NCI-H524 treated with DMSO at 0.1 percent for 48 hours (cell line): Measurements from ENCODE around the gene ATP6V1A.
"Not testable (repeated sequence)": the region's sequence is repeated elsewhere in the genome, so short reads cannot be mapped to it uniquely, and the experiment has no call there.

ENCODE experiments used
- DNase-seq: peaks from one replicate; lab custom pipeline; 2025; lab: John Stamatoyannopoulos, UW

Gene ATP6V1A

DNA sequence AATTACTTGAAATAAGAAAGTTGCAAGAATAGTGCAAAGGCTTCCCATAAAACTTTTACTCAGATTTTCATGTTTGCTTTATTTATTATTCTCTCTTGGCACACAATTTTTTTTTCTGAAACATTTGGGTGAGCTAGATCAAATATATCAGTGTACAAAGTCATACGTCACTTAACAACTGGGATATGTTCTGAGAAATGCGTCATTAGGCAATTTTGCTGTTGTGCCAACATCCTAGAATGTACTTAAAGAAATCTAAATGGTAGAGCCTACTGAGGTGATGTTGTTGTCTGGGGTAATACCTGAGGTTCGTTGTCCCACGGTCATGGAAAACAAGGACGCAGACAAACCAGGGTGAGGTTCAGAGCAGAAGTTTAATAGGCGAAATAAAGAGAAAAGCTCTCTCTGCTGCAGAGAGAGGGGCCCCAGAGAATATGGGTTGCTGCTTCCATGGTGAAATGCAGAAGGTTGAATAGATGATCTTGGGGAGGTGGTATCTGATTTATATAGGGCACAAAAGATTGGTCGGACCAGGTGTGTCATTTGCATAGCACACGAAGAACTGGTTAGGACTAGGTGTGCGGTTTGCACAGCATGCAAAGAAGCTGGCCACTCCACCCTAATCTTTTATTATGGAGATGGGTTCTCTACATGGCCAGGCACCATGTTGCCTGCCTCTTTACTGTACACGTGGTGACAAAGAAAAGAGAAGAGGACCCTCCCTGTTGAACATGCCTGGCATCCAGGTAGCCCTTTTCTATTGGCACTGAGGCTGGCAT lies 82.9 kb downstream of the ATP6V1A start:
- DNase-seq: no peak

DNA sequence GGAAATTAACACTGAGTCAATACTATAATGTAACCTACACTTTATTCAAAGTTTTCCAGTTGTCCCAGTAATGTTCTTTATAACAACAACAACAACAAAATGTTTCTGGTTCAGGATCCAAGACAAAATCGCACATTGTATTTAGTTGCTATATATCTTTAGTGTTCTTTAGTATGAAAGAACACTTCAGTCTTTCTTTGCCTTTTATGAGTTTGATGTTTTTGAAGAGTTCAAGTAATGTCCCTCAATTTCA lies 84.2 kb downstream of the ATP6V1A start:
- DNase-seq: no peak

DNA sequence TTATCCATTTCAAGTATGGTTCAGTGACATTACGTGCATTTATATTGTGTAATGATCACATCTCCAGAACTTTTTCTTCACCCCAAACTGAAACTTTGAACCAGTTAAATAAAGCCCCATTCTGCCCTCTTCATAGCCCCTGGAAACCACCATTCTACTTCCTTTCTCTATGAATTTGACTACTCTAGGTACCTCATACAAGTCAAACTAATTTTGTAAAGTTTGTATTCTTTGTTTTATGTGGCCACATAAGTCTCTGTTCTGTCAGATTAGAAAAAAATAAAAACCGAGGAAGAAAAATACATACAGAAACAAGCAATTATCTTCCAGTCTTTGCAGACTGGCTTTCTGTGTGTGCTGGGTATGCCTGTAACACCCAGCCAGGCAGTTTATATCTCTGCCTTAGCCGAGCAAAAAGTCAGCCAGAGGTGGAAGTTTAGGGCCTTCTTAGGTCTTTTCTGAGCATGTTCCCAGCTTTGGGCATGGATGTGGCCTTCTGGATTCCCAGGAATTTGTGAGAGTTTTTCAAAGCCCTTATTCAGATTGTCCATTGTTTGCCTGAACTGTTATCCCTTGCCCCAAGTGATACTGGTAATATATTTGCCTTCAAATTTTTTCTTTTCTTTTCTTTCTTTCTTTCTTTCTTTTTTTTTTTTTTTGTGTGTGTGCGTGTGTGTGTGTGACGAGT lies 85.8 kb downstream of the ATP6V1A start:
- DNase-seq: no peak

DNA sequence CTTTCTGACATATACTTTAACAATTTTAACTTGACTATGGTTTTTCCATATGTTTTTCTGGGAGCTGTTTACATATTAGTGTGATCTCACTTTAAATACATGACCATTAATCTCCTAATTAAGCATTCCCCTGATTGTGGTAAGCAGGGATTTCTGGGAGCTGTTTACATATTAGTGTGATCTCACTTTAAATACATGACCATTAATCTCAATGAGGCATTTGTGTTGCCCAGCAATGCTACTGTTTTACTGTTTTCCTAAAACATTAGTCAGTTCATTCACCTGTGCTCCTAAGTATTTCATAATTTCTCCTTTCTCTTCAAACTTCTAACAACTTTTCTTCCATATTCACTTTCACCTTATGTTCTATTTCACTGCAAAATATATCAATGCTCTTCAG lies 88.1 kb downstream of the ATP6V1A start:
- DNase-seq: no peak

DNA sequence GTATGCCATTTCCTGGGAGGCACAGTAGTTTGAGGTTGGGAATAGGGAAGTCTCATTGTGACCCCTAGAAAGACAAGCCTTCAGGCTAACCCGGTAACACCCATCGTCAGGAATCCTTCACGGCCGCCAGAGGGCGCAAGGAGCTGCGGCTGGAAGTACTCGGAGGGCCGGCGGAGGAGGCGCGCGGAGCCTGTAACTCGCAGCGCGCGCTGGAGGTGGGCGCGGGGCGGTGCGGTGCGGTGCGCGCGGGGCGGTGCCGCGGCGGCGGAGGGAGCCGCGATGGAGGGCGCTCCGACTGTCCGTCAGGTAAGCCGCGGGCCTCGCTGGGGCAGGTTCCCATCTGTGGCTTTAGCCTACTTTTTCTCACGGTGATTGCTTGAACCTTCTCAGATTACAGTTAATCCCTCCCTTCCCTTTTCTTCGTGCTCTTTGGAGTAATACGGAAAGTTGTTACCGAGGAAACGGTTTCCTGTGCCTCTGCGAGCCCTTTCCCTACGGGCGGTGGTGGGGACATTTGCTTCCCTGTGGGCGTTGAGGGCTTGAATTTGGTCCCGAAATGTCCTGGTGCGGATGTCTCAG lies 91.9 kb downstream of the ATP6V1A start, which contains the start of gene GRAMD1C:
Gene GRAMD1C, plus strand, starts transcription at position 158 of the 579 bp plus-strand sequence. Its CDS starts 122 bp downstream, at position 280.
- DNase-seq: peak; percentile 92

DNA sequence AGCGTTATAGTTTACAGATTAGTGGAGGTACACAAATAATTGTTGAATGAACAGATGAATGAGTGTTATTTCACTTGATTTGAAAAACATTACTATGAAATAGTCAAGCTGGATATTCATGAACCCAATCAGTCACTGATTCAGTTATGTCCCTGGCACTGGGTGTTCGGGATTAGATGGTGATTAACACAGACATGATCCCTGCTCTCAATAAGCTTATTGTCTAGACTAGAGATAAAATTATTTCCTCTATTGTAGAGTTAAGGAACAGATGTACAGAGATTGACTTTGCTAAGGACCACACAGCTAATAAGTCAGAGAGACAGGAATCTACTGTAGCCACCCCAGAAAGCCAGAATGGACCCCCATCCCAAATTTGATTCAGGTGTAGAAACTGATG lies 92.7 kb downstream of the ATP6V1A start:
- no peak for DNase-seq

DNA sequence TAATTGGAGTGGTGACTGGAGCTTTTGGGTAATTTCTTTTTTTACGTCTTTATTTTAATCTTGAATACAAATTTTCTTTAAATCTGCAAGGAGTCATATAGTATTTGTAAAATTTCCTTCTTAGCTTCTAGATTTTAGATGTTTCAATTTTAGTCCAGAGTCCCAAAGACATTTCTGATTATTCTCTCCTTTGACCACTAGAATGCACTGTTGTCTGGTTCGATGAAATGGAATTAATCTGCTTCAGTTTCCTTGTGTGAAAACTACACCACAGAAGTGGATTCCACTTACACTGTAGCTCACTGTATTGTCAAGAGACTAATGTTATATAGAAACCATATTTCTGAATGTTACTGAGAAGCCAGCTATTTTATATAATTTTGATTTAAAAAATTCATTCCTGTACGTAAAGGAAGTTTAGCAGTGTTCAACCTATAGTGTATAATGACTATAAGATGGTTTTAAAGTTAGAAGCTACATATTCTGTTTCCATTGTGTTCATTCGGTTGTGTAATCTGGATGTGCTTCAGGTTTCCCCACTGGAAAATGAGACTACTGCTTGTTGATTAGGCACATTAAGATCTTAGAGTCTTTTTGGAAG lies 97.9 kb downstream of the ATP6V1A start:
- no peak for DNase-seq

DNA sequence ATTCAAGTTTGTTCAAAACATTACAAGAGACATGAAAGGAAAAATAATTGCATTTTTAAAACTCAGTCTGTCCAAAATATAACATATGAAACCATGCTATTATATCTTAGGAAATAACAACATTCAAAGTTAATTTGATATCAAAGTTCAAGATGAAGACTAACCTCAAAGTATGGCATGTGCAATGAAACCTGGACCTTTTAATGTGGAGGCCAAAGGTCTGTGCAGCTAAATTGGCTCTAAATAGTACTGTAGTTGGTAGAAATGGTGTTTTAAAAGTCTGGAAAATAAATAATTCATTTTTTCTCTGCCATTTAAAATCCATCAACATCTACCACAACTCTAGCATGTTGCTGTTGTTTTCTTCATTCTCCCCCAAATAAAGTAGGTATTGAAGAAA lies 100.4 kb downstream of the ATP6V1A start:
- DNase-seq: no peak

DNA sequence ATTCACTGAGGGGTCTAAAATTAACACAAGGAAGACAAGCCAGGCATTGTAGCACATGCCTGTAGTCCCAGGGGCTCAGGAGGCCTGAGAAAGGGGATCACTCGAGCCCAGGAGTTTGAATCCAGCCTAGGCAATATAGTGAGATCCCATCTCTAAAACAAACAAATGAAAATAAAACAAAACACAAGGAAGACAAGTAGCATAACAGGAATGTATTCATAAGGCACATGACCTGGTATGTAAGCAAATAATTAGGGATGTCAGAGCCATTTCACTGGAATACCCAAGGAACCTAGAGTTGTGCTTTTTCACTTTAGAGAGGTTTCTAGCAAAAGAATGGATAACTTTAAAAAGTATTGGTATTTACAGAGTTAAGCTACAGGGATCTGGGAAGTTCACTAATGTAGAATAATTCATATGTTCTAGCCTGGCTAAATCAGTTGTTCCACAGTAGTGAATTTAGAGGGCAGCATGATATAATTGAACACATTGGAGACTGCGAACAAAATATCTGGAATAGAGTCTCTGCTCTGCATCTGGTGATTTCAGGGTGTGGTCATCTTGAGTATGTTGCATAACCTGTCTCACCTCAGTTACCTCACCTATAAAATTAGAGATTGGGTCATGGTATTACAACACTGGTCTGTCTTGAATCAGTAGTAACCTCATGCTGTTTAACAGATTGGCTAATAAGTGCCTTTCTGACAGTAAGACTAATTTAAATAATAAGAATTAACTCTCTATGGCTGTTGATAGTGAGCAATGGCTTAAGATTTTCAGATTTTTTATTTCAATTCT lies 101.0 kb downstream of the ATP6V1A start:
- DNase-seq: no peak

DNA sequence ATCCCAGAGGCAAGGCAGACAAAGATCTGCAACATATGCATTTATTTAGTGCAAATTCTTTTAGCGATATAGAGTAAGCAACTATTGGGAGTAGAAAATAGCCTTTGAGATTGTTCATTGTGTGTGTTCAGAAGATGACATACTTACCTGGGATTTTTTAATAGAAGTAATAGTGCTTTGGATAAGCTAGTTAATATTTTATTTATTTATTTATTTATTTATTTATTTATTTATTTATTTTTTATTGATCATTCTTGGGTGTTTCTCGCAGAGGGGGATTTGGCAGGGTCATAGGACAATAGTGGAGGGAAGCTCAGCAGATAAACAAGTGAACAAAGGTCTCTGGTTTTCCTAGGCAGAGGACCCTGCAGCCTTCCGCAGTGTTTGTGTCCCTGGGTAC lies 102.2 kb downstream of the ATP6V1A start:
- DNase-seq: not testable (repeated sequence)

DNA sequence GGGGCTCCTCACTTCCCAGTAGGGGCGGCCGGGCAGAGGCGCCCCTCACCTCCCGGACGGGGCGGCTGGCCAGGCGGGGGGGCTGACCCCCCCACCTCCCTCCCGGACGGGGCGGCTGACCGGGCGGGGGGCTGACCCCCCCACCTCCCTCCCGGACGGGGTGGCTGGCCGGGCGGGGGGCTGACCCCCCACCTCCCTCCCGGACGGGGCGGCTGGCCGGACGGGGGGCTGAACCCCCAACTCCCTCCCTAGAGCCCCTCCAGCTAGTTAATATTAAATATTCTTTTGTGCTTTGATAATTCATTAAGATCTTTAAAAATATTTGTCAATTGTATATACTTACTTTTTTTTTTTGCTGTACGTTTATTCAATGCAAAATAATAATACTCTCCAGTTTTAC lies 103.0 kb downstream of the ATP6V1A start:
- DNase-seq: not testable (repeated sequence)

DNA sequence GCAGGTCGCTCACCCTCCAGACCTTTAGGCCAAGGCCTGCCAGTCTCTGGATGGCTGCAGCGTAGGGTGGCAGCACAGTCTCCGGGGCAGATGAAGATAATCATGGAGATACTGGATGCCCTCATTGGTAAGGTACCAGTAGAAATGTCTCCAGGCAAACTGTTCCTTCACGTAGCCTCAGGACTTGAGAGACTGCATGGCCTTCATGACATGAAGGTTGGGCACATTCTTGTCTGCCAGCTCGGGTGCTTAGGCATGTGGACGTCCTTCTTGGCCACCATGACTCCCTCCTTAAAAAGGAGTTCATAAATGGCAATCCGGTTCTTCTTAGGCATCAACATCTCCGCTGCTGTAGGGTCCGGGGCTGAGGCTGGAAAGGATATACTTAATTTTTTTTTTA lies 103.6 kb downstream of the ATP6V1A start:
- not testable (repeated sequence) for DNase-seq

DNA sequence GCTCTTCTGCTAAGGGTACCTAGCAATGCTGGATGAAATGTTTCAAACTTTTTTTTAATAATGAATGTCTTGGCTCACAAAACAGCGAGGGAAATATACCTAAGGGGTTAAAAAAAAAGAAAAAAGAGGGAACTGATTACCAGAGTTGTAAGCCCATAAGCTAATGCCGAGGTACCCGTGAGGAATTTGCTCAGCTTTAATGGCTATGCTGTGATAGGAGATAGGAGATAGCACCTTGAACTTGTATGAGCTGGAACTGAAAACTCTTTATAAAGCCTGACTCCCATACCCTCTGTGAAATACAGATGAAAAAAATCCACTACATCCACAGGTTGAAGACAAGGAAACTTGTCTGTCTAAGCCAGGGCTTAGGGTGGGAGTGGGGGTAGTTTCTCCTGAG lies 105.7 kb downstream of the ATP6V1A start:
- no peak for DNase-seq
